ENCODE measurements around the gene TGFB1I1.

DNA sequence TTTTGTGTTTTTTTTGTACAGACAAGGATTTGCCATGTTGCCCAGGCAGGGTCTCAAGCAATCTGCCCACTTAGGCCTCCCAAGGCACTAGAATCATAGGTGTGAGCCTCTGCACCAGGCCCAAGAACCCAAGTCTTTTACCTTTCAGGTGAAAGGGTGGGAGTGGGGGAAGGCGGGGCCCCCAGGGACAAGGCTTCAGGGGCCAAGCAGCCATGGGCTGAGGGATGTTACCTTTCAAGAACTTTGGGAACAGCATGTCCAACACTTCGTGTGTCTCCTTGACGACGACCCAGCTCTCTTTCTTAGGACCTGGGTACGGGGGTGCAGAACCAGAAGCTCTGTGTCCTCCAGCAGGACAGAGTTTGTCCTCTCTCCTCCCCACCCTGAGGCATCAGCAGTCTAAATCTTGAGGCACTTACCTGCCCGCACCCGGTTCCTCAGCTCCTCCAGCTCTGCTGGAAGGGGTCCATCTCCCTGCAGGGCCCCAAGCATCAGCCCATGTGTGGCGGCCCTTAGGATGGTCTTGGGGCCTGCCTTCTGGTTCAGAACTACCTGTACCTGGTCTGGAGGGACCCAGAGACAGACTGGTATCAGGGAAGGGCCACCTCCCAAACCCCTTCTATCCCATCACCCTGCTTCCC lies 19.9 kb downstream of the TGFB1I1 start:
- TF ChIP-seq, protein P1, sequence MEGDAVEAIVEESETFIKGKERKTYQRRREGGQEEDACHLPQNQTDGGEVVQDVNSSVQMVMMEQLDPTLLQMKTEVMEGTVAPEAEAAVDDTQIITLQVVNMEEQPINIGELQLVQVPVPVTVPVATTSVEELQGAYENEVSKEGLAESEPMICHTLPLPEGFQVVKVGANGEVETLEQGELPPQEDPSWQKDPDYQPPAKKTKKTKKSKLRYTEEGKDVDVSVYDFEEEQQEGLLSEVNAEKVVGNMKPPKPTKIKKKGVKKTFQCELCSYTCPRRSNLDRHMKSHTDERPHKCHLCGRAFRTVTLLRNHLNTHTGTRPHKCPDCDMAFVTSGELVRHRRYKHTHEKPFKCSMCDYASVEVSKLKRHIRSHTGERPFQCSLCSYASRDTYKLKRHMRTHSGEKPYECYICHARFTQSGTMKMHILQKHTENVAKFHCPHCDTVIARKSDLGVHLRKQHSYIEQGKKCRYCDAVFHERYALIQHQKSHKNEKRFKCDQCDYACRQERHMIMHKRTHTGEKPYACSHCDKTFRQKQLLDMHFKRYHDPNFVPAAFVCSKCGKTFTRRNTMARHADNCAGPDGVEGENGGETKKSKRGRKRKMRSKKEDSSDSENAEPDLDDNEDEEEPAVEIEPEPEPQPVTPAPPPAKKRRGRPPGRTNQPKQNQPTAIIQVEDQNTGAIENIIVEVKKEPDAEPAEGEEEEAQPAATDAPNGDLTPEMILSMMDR (IDR thresholded peaks at IDR 0.05; ENCODE audit: poor library complexity, severe bottlenecking), result no peak
- TF ChIP-seq EP300 (conservative IDR thresholded peaks at IDR 0.05; ENCODE audit: poor library complexity, severe bottlenecking) (no peak), REST (IDR thresholded peaks at IDR 0.05; ENCODE audit: borderline replicate concordance) (no peak), POLR2AphosphoS5 (IDR thresholded peaks at IDR 0.05) (no peak)
